BLaER1 treated with 17β-estradiol and CSF1 and Interleukin-3, amounts not matched to agents 10 nM and 100 nM (cell line): ENCODE measurements around the gene NTRK3.

Source experiments
- H3K27ac ChIP-seq, 11 experiments: shearing (Covaris generic); formaldehyde crosslinking; 2 replicates each; pipeline ENCODE4 v1.8.1; 2022
- H3K27me3 ChIP-seq, 11 experiments: shearing (Covaris generic); formaldehyde crosslinking; 2 replicates each; pipeline ENCODE4 v1.8.1; 2022
- H3K36me3 ChIP-seq, 11 experiments: shearing (Covaris generic); formaldehyde crosslinking; 2 replicates each; pipeline ENCODE4 v1.8.1; 2022
- H3K4me1 ChIP-seq, 10 experiments: shearing (Covaris generic); formaldehyde crosslinking; 2 replicates each; pipeline ENCODE4 v1.8.1; 2022
- H3K4me2 ChIP-seq, 11 experiments: shearing (Covaris generic); formaldehyde crosslinking; 2 replicates each; pipeline ENCODE4 v1.8.1; 2022
- H3K4me3 ChIP-seq, 10 experiments: shearing (Covaris generic); formaldehyde crosslinking; 2 replicates each; pipeline ENCODE4 v1.8.1; 2022
- H3K9ac ChIP-seq, 11 experiments: shearing (Covaris generic); formaldehyde crosslinking; 2 replicates each; pipeline ENCODE4 v1.8.1; 2022
- H3K9me3 ChIP-seq, 11 experiments: shearing (Covaris generic); formaldehyde crosslinking; replicated peaks in 1 of 11; 2 replicates each; pipeline ENCODE4 v1.8.1; 2022
- H4K20me1 ChIP-seq, 11 experiments: shearing (Covaris generic); formaldehyde crosslinking; 2 replicates each; pipeline ENCODE4 v1.8.1; 2022
- Cebpa-rat ChIP-seq, 11 experiments: shearing (Covaris generic); IDR thresholded peaks; 2 replicates each; pipeline ENCODE4 v1.8.1; 2022

Gene NTRK3

DNA sequence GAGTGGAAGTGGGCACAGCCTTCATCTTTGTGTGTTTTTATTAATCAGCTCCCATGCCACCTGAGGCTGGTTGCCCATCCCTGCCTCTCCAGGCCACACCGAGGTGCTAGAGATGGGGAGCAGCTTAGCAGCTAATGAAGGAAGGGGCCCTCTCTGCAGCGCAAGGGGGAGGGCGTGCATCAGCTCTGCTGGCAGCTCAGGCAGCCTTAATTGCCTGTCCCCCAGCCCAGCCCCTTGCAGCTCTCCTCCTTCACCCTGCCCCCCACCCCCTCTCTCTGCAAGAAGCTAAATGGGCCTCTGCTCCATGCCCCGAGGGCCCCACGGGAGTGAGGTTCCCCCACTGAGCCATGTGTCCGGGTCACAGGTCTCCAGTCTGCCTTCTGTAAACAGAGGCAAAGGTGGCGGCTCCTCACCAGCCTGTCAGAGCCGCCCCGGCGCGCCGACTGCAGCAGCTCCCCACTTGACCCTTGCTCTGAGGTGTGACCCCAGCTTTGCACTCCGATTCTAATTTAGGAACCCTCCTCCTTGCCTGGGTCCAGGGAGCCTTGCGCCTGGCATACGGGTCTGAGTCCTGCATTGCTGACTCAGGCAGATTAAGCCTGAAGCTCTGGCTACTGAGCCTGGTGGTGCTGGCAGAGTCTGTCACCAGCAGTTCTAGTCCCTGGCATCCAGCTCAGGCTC, 27.9 kb upstream of the NTRK3 start:
- Histone ChIP-seq H3K36me3 (no peaks in the 10 kb centered on the region), H4K20me1 (no peaks in the 10 kb centered on the region; a peak in 1 of 22 replicates), H3K9me3 (peaks cover 0 to 4% (median 0%) of the 10 kb centered on the region in 11 experiments; a peak in 1 of 22 replicates), H3K4me3 (no peak overlapping the region), H3K27me3 (peaks cover 15 to 32% (median 27%) of the 10 kb centered on the region in 11 experiments), H3K27ac (no peak overlapping the region), H3K4me1 (no peaks in the 10 kb centered on the region), H3K4me2 (no peak overlapping the region), H3K9ac (no peak overlapping the region)
- TF ChIP-seq Cebpa-rat (IDR thresholded peaks at IDR 0.05) = no peak

GRCh38 chr15:88282614-88283013, 26.1 kb upstream of the NTRK3 start:
- no peaks in the 10 kb centered on the region; a peak in 1 of 22 replicates for H4K20me1 ChIP-seq
- no peak for TF ChIP-seq Cebpa-rat (IDR thresholded peaks at IDR 0.05)
- H3K36me3 ChIP-seq = no peaks in the 10 kb centered on the region
- no peaks in the 10 kb centered on the region for H3K4me1 ChIP-seq
- peaks cover 0 to 5% (median 0%) of the 10 kb centered on the region in 11 experiments; a peak in 1 of 22 replicates for H3K9me3 ChIP-seq
- no peak overlapping the region for H3K9ac ChIP-seq
- no peak overlapping the region for H3K4me3 ChIP-seq
- no peak overlapping the region for H3K4me2 ChIP-seq
- peaks cover 15 to 32% (median 27%) of the 10 kb centered on the region in 11 experiments for H3K27me3 ChIP-seq
- no peak overlapping the region for H3K27ac ChIP-seq

DNA sequence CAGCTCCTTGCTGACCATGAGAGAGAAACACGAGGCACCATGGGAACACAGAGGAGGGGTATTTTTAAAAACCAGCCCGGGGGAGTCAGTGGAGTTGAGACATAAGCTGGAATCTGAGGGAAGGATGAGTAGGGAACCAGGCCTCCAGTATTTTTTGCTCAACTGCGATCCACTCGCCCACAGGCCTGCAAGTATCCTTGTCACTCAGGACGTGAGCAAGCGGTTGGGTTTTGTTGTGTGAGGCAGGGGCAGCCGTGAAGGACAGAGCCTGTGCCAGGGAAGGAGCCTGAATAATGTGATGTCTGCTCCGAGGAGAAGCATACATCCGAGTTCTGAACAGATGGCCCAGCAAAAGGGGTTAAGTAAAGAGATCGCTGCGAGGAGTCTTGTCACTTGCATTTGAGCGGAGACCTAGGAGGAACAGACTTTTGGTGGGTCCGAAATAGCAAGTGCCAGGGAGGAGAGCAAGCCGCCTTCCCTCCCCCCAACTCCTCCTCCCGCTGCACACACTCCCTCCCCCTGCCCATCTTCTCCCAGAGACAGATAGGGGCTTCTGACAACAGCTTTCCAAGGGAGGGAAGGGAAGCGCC, 20.4 kb upstream of the NTRK3 start:
- no peak for TF ChIP-seq Cebpa-rat (IDR thresholded peaks at IDR 0.05)
- H3K4me3 ChIP-seq = no peak overlapping the region
- H3K9me3 ChIP-seq = peaks cover 0 to 5% (median 0%) of the 10 kb centered on the region in 11 experiments; a peak in 1 of 22 replicates
- peaks cover 0 to 5% (median 0%) of the 10 kb centered on the region in 11 experiments; a peak in 2 of 22 replicates for H4K20me1 ChIP-seq
- peaks cover 0 to 13% (median 9%) of the 10 kb centered on the region in 10 experiments; a peak in 12 of 20 replicates for H3K4me1 ChIP-seq
- H3K9ac ChIP-seq = no peak overlapping the region
- H3K36me3 ChIP-seq = no peaks in the 10 kb centered on the region
- H3K27me3 ChIP-seq = no peaks in the 10 kb centered on the region
- H3K27ac ChIP-seq = no peak overlapping the region
- H3K4me2 ChIP-seq = no peak overlapping the region

DNA sequence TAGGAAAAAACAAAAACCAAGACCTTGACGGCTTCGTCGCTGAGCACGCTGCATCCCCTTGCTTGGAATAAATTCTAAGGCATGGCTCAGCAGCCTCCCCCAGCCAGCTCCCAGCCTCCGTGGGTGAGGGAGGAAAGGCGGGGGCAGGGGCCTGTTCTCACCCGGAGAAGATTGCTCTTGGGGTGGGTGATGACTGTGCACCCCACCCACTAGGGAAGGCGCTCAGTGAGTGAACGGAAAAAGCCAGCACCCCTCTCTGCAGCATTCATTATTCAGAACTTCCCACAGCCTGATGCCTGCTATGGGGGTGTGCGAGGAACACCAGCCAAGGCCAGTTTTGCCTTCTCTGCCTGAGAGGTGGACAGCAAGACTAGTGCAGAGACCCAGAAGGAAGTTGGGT, 19.3 kb upstream of the NTRK3 start:
- Histone ChIP-seq H3K27me3 (no peaks in the 10 kb centered on the region), H3K9me3 (peaks cover 0 to 5% (median 0%) of the 10 kb centered on the region in 11 experiments; a peak in 1 of 22 replicates), H3K9ac (no peak overlapping the region), H3K27ac (no peak overlapping the region), H3K36me3 (no peaks in the 10 kb centered on the region), H4K20me1 (peaks cover 0 to 5% (median 0%) of the 10 kb centered on the region in 11 experiments; a peak in 2 of 22 replicates), H3K4me2 (no peak overlapping the region), H3K4me1 (peaks cover 0 to 13% (median 9%) of the 10 kb centered on the region in 10 experiments; a peak in 12 of 20 replicates), H3K4me3 (no peak overlapping the region)
- TF ChIP-seq Cebpa-rat (IDR thresholded peaks at IDR 0.05) = no peak

DNA sequence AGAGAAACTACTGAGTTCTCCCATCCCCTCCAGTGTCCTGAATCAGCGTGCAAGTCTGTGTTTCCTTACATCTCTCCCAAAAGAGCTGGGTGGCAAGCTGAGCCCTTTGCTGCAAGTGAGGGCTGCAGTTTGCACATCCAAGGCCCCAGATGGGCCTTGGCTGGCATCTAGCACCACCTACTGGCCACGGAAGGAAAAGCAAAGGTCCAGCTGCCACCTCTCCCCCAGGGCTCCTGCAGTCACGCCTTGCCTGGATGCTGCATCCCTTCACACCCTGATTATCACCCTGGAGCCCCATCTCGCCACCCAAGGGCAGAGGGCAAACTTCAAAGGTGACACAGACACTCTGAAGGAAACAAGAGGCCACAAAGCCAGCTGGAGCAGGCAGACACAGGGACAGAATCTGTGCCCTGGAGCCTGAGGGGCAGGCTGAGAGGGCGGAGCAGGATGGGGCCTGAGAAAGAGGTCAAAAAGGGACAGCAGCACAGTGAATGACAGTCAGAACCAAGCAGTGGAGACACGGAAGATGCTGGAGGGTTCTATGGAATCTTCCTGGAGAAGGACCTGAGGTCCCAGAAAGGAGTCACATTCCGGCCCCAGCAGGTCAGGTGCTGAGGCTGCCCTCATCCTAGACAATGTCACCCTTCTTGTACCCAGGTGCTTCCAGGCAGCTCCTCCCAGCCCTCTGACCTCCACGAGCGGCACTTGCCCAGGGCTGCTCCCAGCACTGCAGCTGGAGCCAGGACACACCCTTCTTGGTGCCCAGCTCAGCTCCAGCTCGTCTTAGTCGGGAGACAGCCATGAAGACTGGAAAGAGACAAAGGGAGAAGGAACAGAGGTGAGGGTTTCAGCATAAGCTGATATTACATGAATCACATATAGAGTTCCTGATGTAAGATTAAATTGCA, 18.3 kb upstream of the NTRK3 start:
- Histone ChIP-seq H3K27ac (no peak overlapping the region), H3K4me3 (no peak overlapping the region), H3K4me1 (peaks cover 0 to 13% (median 9%) of the 10 kb centered on the region in 10 experiments; a peak in 12 of 20 replicates), H3K4me2 (no peak overlapping the region), H3K9ac (no peak overlapping the region), H4K20me1 (peaks cover 0 to 5% (median 0%) of the 10 kb centered on the region in 11 experiments; a peak in 2 of 22 replicates), H3K36me3 (no peaks in the 10 kb centered on the region), H3K27me3 (no peaks in the 10 kb centered on the region), H3K9me3 (peaks cover 0 to 4% (median 0%) of the 10 kb centered on the region in 11 experiments; a peak in 1 of 22 replicates)
- no peak for TF ChIP-seq Cebpa-rat (IDR thresholded peaks at IDR 0.05)

GRCh38 chr15:88272421-88272820, 15.9 kb upstream of the NTRK3 start:
- H3K36me3 ChIP-seq = no peaks in the 10 kb centered on the region
- no peak overlapping the region for H3K9ac ChIP-seq
- H4K20me1 ChIP-seq = peaks cover 0 to 4% (median 0%) of the 10 kb centered on the region in 11 experiments; a peak in 1 of 22 replicates
- no peak for TF ChIP-seq Cebpa-rat (IDR thresholded peaks at IDR 0.05)
- no peak overlapping the region for H3K27ac ChIP-seq
- peak overlapping the region in 8 of 11 experiments; percentile 2 to 66 (median 49); a peak in 13 of 22 replicates for H3K4me2 ChIP-seq
- H3K27me3 ChIP-seq = no peaks in the 10 kb centered on the region
- no peak overlapping the region for H3K4me3 ChIP-seq
- no peaks in the 10 kb centered on the region for H3K9me3 ChIP-seq
- H3K4me1 ChIP-seq = peaks cover 0 to 13% (median 9%) of the 10 kb centered on the region in 10 experiments; a peak in 12 of 20 replicates

GRCh38 chr15:88269356-88270062, 13.0 kb upstream of the NTRK3 start:
- Histone ChIP-seq H3K27me3 (no peaks in the 10 kb centered on the region), H3K9ac (no peak overlapping the region), H3K4me1 (peaks cover 0 to 13% (median 9%) of the 10 kb centered on the region in 10 experiments; a peak in 12 of 20 replicates), H3K4me2 (no peak overlapping the region), H3K4me3 (no peak overlapping the region), H3K27ac (no peak overlapping the region), H4K20me1 (no peaks in the 10 kb centered on the region), H3K36me3 (no peaks in the 10 kb centered on the region), H3K9me3 (no peaks in the 10 kb centered on the region)
- TF ChIP-seq Cebpa-rat (IDR thresholded peaks at IDR 0.05) = no peak

GRCh38 chr15:88267720-88268119, 11.2 kb upstream of the NTRK3 start:
- no peak overlapping the region for H3K9ac ChIP-seq
- TF ChIP-seq Cebpa-rat (IDR thresholded peaks at IDR 0.05) = no peak
- H3K9me3 ChIP-seq = no peaks in the 10 kb centered on the region
- H4K20me1 ChIP-seq = no peaks in the 10 kb centered on the region
- H3K27ac ChIP-seq = no peak overlapping the region
- H3K4me3 ChIP-seq = no peak overlapping the region
- H3K36me3 ChIP-seq = no peaks in the 10 kb centered on the region
- no peaks in the 10 kb centered on the region for H3K27me3 ChIP-seq
- H3K4me2 ChIP-seq = no peak overlapping the region
- H3K4me1 ChIP-seq = peaks cover 0 to 7% (median 4%) of the 10 kb centered on the region in 10 experiments; a peak in 12 of 20 replicates
